SHP77 (cell line): ENCODE data around the gene GNGT2.

Experiments used
- DNase-seq, 2 experiments: peaks; one replicate each; lab custom pipeline; 2025; lab: John Stamatoyannopoulos, UW

The GNGT2 gene

GRCh38 chr17:49229076-49229804 is 18.9 kb upstream of the GNGT2 start:
- DNase-seq, result no peak

DNA sequence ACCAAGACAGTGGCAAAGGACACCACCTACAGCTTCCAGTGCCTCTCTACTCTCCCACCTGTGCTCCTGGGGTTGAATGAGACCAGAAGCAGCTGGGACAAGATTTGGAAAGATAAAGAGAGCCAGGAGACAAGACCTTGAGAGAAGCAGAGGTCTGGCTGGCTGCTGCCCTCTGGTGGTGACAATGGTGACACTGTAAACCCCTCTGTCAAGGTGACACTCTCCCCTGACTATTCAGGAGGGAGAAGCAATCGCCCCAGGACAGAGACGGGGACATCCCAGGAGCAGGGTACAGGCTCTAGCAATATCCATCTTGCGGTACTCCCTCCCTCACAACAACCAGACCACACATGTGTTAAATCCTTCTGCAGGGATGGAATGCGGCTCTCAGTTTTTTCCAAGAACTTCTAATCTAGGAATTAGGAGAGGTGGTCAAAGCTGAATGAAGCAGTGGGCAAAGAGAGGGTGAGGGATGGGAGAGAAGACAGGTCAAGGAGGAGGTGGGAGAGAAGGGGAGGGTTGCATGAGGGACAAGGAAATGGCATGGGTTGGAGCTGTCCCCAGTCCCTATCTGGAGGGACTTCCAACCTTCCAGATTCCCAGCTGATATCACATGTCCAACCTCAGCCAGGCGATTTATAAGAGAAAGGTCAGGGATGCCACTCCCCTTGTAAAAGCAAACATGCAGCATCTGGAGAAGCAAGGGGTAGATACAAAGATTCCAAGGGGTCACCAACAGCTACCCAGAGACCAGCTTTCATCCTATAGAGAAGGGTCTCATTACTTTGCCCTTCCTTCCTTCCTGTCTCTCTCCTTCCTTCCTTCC is 17.3 kb upstream of the GNGT2 start:
- peak; percentile 56 to 70 for DNase-seq

DNA sequence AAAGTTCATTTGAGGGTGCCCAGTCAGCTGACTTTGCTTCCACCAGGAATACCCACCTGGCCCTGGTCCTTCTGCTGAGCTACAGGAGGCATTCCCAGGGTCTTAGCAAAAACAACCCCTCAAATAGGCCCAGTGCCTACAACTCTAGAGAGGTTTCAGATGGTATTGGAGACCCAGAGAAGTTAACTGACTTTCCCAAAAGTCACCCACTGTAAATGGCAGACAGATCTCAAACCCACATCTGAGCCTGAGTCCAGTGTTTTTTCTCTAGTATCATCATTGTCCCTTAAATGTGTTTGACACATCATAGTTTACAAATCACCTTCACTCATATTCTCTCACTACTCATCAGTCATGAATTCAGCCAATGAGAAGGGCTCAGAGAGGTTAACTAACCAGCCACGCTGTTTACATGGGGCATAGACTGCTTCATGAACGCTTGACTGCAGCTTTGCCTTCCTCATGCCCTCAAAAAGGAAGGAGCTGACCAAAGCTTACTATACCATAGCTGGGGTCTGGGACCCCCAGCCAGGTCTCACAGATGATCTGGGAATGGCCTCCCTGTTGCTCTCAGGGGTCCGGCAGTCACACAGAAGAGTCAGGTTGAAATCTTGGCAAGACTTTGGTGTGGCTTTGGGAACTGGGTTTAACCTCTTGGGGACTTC is 16.5 kb upstream of the GNGT2 start:
- no peak for DNase-seq

DNA sequence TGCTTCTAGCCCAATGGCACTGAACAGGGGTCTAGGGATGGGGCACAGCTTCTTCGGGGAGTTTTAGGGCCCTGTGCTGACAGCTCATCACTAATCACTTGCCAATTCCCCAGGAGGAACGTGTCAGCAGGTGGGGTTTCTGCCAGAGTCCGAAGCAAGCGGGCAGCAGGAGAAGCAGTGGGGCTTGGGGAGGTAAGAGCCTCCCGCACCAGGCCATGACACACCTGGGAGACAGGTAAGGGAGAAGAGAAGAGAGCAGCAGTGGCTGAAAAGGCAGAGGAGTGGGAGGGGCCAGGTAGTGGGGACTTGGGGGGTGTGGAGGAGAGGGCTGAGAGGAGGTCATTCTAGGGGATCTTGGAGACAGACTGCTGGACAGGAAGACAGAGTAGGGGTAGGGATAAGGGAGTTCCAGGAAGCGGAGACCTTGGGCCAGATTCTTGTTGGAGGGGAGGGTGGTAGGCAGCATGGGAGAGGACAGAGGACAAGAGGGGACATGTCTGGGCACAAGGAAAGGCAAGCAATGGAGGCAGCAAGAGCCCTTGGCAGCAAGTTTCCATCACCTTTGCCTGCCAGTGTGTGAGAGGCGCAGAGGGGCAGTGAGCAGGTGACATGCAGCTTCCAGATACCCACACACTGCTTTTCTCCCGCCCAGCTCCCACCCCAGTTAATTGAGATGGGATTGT is 15.3 kb upstream of the GNGT2 start:
- no peak for DNase-seq

- no peak for DNase-seq
These were observed 14.6 kb upstream of the GNGT2 start for GRCh38 chr17:49224997-49225337.

DNA sequence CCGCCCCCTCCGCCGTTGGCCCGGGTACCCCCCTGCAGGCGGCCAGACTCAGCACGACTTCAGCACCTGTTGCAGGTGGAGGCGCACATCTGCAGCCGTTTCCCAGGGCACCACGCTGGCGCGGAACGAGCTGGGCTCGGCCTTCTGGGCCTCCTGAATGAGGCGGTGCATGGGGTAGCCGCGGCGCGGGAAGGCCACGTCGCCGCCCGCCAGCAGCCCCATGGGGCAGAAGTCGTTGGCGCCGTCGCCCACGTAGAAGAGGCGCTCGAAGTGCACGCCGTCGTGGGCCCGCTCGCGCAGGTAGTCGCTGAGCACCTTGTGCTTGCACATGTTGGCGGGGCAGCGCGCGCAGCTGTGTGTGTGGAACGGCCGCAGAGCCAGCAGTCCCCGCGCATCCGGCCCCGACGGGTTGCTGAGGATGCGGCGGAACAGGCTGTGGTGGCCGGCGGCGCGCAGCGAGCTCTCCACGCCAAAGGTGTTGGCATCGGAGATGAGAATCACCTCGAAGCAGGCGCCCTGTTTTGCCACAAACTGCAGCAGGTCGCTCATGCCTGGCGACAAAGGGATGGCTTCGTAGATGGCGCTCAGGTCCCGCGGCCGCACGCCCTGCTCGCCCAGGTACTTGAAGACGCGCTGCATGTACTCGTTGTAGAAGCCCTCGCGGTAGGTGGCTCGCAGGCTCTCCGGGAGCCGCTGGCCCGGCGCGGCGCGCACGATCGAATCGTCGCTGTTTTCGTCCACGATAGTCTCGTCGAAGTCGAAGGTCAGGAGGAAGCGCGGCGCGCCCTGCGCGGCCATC is 14.0 kb upstream of the GNGT2 start:
- no peak for DNase-seq

DNA sequence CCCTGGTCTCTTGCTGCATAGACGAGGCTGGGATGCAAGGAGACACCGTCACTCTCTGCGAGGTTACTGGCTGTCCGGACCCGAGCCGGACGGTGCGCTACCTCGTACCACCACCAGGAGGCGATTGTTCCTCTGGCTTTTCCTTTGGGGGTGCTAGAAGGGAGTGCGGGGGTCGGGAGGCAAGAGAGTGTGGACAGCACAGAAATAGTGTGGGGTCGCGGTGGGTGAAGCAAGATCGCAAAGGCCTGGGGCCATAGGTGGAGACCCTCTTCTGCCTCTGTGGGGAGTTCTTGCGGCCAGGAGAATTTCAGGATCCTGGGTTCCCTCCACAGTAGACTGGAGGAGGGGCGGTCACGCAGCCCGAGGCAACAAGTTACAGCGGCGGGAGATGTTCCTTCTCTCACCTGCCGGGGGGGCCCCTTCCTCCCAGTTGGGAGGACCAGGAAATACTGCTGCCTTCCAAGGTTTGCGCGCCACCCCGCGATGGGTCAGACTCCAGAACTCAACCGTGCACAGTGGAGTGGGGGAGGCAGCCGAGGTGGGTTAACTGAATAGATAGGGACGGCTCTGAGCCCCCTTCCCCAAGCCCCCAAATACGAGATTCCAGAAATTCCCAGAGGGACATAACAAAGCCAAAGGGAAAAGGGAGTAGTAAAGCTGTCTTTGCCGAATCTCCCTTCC is 13.3 kb upstream of the GNGT2 start:
- no peak for DNase-seq

- DNase-seq, result no peak
These were observed 12.8 kb upstream of the GNGT2 start for GRCh38 chr17:49223168-49223516.

DNA sequence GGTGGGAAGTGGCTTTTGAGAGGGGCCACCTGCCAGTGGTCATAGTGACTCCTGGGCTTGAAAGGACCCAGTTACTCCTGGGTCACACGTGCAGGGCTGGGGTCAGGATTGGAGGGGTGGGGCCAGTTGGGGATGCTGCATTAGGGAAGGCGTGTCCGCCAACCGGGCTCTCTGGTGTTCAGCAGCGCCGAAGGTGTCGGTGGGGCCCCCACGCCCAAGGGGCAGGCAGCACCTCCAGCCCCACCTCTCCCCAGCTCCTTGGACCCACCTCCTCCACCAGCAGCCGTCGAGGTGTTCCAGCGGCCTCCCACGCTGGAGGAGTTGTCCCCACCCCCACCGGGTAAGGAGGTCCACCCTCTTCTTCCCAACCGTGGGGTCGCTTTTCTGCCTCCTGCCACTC is 9.6 kb upstream of the GNGT2 start:
- no peak for DNase-seq

DNA sequence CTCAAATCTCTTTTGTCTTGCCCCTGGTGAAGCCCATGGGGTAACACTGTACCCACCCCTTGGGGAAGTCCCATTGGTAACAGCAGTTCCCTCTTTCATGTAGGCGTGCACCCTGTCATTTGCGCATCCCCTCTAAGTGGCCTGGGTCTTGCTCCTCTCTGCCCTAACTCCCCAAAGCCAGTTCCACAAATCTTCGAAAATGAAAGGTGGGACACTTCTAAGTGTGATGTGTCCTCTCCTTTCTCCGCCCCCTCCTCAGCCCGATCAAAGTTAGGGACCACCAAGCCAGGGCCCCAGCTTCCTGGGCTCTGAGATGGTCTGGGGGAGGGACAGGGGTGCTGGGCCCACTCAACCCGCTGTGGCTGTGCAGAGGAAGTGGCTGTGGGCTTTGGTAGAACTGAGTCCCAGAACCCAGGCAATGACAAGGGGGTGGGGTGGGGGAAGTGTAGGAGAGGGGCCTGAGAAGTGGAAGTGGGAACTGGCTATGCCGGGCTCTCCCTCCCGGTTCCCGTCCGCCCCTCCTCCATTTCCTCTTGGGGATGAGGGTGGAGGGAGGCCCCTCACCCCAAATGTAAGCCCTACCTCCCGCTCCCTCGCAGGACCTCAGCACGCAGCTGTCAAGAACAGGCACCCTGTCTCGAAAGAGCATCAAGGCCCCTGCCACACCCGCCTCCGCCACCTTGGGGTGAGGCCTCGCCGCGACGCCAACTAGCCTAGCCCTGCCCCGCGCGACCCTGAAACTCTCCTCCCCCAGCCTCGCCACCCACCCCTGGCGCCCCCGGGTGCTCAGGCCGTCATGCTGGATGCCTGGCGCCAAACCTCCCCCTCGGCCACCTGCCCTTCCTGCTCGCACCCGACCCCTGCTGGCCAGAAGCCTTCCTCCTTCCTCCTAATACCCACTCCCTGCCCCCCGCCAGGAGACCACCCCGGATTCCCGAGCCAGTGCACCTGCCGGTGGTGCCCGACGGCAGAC is 8.9 kb upstream of the GNGT2 start:
- no peak for DNase-seq

DNA sequence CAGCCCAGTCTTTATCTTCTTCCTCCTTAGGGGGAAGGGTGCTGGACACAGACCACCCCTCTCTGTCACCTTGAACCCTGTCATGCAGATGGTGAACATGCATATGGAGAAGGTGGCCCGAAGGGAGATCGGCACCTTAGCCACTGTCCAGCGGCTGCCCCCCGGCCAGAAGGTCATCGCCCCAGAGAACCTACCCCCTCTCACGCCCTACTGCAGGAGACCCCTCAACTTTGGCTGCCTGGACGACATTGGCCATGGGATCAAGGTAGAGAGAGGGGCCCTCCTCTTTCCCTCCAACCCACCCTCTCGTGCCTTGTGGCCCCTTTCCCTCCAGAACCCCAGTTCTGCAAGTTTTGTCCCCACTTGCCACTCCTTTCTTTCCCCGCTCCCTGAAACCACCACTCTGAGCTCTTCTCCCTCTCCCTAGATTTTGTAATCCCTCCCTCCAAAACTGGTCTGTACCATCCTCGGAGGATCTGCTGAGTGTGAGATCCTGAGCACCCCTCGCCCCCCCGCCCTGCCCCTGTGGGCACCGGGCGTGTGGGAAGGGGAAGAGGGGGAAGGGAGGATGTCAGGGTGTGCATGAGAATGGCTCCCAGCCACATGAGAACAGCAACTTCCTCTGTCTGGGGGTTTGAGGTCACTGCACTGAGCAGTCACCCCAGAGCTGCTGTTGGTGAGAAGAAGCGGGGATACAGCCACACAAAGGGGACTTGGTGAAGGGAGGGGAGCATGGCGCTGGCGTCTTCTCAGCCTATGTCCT is 7.5 kb upstream of the GNGT2 start:
- DNase-seq, result no peak

DNA sequence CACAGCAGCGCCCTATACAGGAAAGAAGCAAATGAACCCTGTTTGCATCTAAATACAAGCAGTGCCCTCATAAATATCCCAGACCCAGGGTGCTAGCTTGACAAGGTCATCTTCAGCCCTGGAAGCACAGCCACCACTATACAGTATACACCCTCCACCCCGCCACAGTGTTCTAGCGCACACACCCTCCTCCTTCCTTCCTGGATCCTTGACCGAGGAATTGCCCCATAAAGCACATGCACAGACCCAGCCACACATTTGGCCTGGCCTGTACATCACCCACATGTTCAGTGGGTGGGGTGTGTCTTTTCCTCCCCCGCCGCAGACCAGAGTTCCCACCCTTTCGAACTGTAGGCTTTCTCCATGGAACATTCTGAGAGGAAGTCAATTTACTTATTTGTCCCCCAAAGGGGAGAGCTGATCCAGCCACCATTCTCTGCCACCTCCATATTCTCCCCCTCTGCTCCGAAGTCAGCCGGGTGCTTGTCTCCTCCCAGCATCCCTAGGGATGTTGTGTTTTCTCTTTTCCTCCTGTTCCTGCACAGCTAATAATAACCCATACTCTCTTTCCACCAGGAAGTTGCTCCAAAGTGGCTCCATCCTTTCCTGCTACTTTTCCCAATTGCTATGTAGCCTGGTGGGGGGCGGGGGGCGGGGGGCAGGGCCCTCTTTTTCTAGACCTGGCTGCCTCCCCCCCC is 6.7 kb upstream of the GNGT2 start:
- no peak for DNase-seq

- DNase-seq, result no peak
These were observed 6.1 kb upstream of the GNGT2 start for GRCh38 chr17:49216482-49216881.

GRCh38 chr17:49214676-49215360 is 4.4 kb upstream of the GNGT2 start:
- no peak for DNase-seq

DNA sequence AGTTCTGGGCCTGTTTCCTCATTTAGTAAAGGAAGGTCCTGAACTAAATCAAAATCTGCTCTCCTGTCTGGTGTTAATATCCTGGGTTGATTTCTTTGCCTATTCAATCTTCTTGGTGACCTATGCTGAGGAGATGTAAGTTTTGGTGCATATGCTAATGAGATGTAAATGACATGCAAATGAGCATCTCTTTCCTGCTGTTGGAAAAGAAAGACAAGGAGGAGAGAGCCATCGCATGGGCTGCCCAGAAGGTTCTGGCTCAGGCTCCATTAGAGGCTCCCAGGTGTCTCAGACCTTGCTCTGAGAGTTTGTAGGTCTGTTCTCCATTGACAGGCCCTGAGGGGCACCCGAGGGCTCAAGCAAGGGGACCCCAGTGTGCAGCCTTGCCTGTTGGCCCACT is 3.5 kb upstream of the GNGT2 start:
- DNase-seq, result no peak

DNA sequence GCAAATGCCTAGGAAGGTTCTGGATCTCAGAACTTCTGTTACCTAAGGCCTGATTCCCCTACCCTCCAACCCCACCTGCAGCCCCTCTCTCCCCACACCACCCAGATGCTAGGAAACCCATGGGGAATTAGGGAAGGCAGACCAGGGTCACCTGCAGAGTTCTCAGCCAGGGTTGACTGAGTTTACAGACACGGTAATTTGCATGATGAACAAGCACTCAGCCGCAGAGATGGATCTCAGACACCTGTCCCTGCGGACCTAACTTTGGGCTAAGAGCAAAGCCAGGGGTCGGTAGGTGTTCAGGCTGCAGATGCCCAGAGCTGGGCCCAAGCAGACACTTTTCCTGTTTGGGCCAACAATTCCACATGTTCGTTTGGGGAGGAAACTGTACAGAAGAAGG is 3.0 kb upstream of the GNGT2 start:
- DNase-seq, result no peak

- DNase-seq, result no peak
These were observed 1.3 kb downstream of the GNGT2 start for GRCh38 chr17:49209061-49209571.

GRCh38 chr17:49204516-49204915 is 5.9 kb downstream of the GNGT2 start:
- no peak for DNase-seq
